GM23248 (cell line): ENCODE measurements around the gene TPM2. TPM values are rescaled to one million over a fixed set of nuclear protein-coding genes. Genes with fewer than 3 reads are reported as not detected.

Experiments used
- DNase-seq: peaks from one replicate; pipeline ENCODE4 v3.0.0-alpha.2; 2015
- H2AFZ ChIP-seq: fragments of 200-600 bp; sonication (generic); 2 replicates; pipeline ENCODE4 v1.6.1; 2016; ENCODE audit warnings: antibody characterized with exemption
- H3F3A ChIP-seq: fragments of 200-600 bp; sonication (generic); 2 replicates; pipeline ENCODE4 v1.6.1; 2016; ENCODE audit warnings: mild to moderate bottlenecking, antibody characterized with exemption, mixed run types; ENCODE audit not compliant: insufficient read depth
- H3K27ac ChIP-seq: fragments of 200-600 bp; sonication (generic); 2 replicates; pipeline ENCODE4 v1.5.1; 2016; ENCODE audit warnings: mild to moderate bottlenecking
- H3K27me3 ChIP-seq: fragments of 200-600 bp; sonication (generic); replicated peaks from 2 replicates; pipeline ENCODE4 v1.6.1; 2016; ENCODE audit warnings: mild to moderate bottlenecking; ENCODE audit not compliant: insufficient read depth
- H3K36me3 ChIP-seq: fragments of 200-600 bp; sonication (generic); 2 replicates; pipeline ENCODE4 v1.6.1; 2016; ENCODE audit warnings: low read depth, mild to moderate bottlenecking
- H3K4me1 ChIP-seq: fragments of 200-600 bp; sonication (generic); 2 replicates; pipeline ENCODE4 v1.6.1; 2016; ENCODE audit warnings: mild to moderate bottlenecking; ENCODE audit not compliant: insufficient read depth
- H3K4me2 ChIP-seq: fragments of 200-600 bp; sonication (generic); one replicate; pipeline ENCODE4 v1.6.1; 2016; ENCODE audit warnings: mild to moderate bottlenecking; ENCODE audit not compliant: unreplicated experiment
- H3K4me3 ChIP-seq: fragments of 200-600 bp; sonication (generic); 2 replicates; pipeline ENCODE4 v1.5.1; 2016; ENCODE audit warnings: mild to moderate bottlenecking
- H3K79me2 ChIP-seq: fragments of 200-600 bp; sonication (generic); 2 replicates; pipeline ENCODE4 v1.6.1; 2016; ENCODE audit warnings: mild to moderate bottlenecking; ENCODE audit not compliant: insufficient read depth
- H3K9ac ChIP-seq: fragments of 200-600 bp; sonication (generic); 2 replicates; pipeline ENCODE4 v1.6.1; 2016; ENCODE audit warnings: mild to moderate bottlenecking
- H3K9me2 ChIP-seq: fragments of 200-600 bp; sonication (generic); 2 replicates; pipeline ENCODE4 v1.6.1; 2016; ENCODE audit warnings: mixed run types, mild to moderate bottlenecking, moderate library complexity; ENCODE audit not compliant: insufficient read depth
- H3K9me3 ChIP-seq: fragments of 200-600 bp; sonication (generic); one replicate; pipeline ENCODE4 v1.6.1; 2017; ENCODE audit warnings: low read depth
- H4K20me1 ChIP-seq: fragments of 200-600 bp; sonication (generic); 2 replicates; pipeline ENCODE4 v1.6.0; 2016; ENCODE audit not compliant: insufficient read depth
- EZH2 ChIP-seq: fragments of 200-600 bp; sonication (generic); IDR thresholded peaks from 2 replicates; pipeline ENCODE4 v1.6.1; 2018; ENCODE audit warnings: antibody characterized with exemption, mild to moderate bottlenecking; ENCODE audit not compliant: insufficient read depth, poor library complexity, severe bottlenecking
- EZH2phosphoT487 ChIP-seq: fragments of 200-600 bp; sonication (generic); IDR thresholded peaks from 2 replicates; pipeline ENCODE4 v1.6.1; 2018; ENCODE audit warnings: antibody characterized with exemption, moderate library complexity, mild to moderate bottlenecking, low read depth; ENCODE audit not compliant: insufficient read depth
- WGBS, 2 experiments: methylation state at CpG; one replicate each; pipeline ENCODE4 v1.1.6; 2015 to 2017; ENCODE audit warnings: low lambda C conversion rate in 2 of 2, low coverage in 1 of 2; ENCODE audit errors: missing lambda C conversion rate in 2 of 2; 5-methylcytosine and 5-hydroxymethylcytosine counted together
- in situ Hi-C: fragments of 300-500 bp; cut with MboI; formaldehyde crosslinking; loops from 2 replicates; pipeline ENCODE4 v1.15.0; 2020
- polyA plus RNA-seq: library from polyadenylated mRNA; unstranded; fragments of >200 nt; fragmentation: Nextera tagmentation; extraction: Ambion mirVana; gene quantifications from 2 replicates; pipeline ENCODE4 v1.2.1, GENCODE V29; 2016
- total RNA-seq: library from RNA; depleted of rRNA; stranded (reverse); fragments of >200 nt; shearing (Covaris generic); gene quantifications from 2 replicates; pipeline ENCODE4 v1.2.3, GENCODE V29; 2014; rRNA removed

TPM2 gene
- total RNA-seq = 1,596 and 1,625 TPM in 2 replicates
- 3,527 and 3,584 TPM in 2 replicates for polyA plus RNA-seq

GRCh38 chr9:35689542-35690293 is at the start of gene TPM2:
Gene TPM2, minus strand, starts transcription at chr9:35689925. Its CDS starts 108 bp downstream, at chr9:35689817.
- Histone ChIP-seq H3K4me2 (peak within 1 kb of the TSS; percentile 89), H3K27ac (peak within 1 kb of the TSS; percentile 89), H3K4me3 (peak within 1 kb of the TSS; percentile 98), H3K9me3 (no peaks in the 10 kb centered on the region), H3K27me3 (no peaks in the 10 kb centered on the region), H3K36me3 (peaks cover 22% of the 10 kb centered on the region), H4K20me1 (peaks cover 36% of the 10 kb centered on the region), H2AFZ (peak within 1 kb of the TSS; percentile 44), H3F3A (peaks cover 73% of the 10 kb centered on the region), H3K79me2 (peaks cover 59% of the 10 kb centered on the region), H3K4me1 (peaks cover 40% of the 10 kb centered on the region), H3K9me2 (no peaks in the 10 kb centered on the region), H3K9ac (peak within 1 kb of the TSS; percentile 94)
- DNase-seq = peak; percentile 90
- 1 to 2% methylated on average over 29 to 44 of the region's 61 CpGs for WGBS, 2 experiments
- in situ Hi-C loops = no loop called here
- no peak for TF ChIP-seq EZH2
- TF ChIP-seq EZH2phosphoT487 = no peak

- Histone ChIP-seq H3K9ac (no peak overlapping the region), H3K9me2 (no peaks in the 10 kb centered on the region), H2AFZ (no peak overlapping the region), H3K4me3 (no peak overlapping the region), H3K79me2 (peaks cover 40% of the 10 kb centered on the region), H3K9me3 (no peaks in the 10 kb centered on the region), H4K20me1 (no peaks in the 10 kb centered on the region), H3K4me2 (no peak overlapping the region), H3K27ac (no peak overlapping the region), H3K4me1 (peaks cover 7% of the 10 kb centered on the region), H3K27me3 (no peaks in the 10 kb centered on the region), H3K36me3 (peaks cover 48% of the 10 kb centered on the region), H3F3A (peaks cover 19% of the 10 kb centered on the region)
- TF ChIP-seq EZH2phosphoT487 (no peak), EZH2 (no peak)
- WGBS, 2 experiments = 85 to 88% methylated on average over 7 of the region's 7 CpGs
- in situ Hi-C loops = no loop called here
- DNase-seq = no peak
These were observed 49.2 kb upstream of the TPM2 start for GRCh38 chr9:35738924-35739323.

- Histone ChIP-seq H3K27me3 (no peaks in the 10 kb centered on the region), H3K9ac (no peak overlapping the region), H3K9me2 (no peaks in the 10 kb centered on the region), H3K27ac (no peak overlapping the region), H3K4me3 (no peak overlapping the region), H3K79me2 (peaks cover 40% of the 10 kb centered on the region), H3F3A (peaks cover 27% of the 10 kb centered on the region), H3K9me3 (no peaks in the 10 kb centered on the region), H3K4me2 (no peak overlapping the region), H3K36me3 (peaks cover 43% of the 10 kb centered on the region), H4K20me1 (no peaks in the 10 kb centered on the region), H3K4me1 (peaks cover 14% of the 10 kb centered on the region), H2AFZ (no peak overlapping the region)
- WGBS, 2 experiments = 68 to 74% methylated on average over 4 of the region's 4 CpGs
- in situ Hi-C loops = no loop called here
- TF ChIP-seq EZH2phosphoT487 (no peak), EZH2 (no peak)
- DNase-seq = no peak
These were observed 48.5 kb upstream of the TPM2 start for GRCh38 chr9:35738186-35738585.

- Histone ChIP-seq H3K4me2 (no peak overlapping the region), H3K27ac (no peak overlapping the region), H3K9me3 (no peaks in the 10 kb centered on the region), H3K4me3 (no peak overlapping the region), H3K9me2 (no peaks in the 10 kb centered on the region), H3K27me3 (no peaks in the 10 kb centered on the region), H2AFZ (no peak overlapping the region), H3F3A (peaks cover 34% of the 10 kb centered on the region), H3K4me1 (peaks cover 14% of the 10 kb centered on the region), H3K79me2 (peaks cover 45% of the 10 kb centered on the region), H3K36me3 (peaks cover 34% of the 10 kb centered on the region), H4K20me1 (no peaks in the 10 kb centered on the region), H3K9ac (no peak overlapping the region)
- DNase-seq = no peak
- in situ Hi-C loops = no loop called here
- 71 to 75% methylated on average over 7 of the region's 7 CpGs for WGBS, 2 experiments
- TF ChIP-seq EZH2 = no peak
- no peak for TF ChIP-seq EZH2phosphoT487
These were observed 47.4 kb upstream of the TPM2 start for GRCh38 chr9:35737143-35737542.
